ENCODE measurements around the gene PTGES2. TPM values are rescaled to one million over a fixed set of nuclear protein-coding genes. Genes with fewer than 3 reads are reported as not detected.

The PTGES2 gene
- total RNA-seq, 2 donors from 2014 or later: 73.5 to 84.5 TPM

- Histone ChIP-seq H3K4me1 (ENCODE audit: control insufficient read depth, insufficient read depth, low read length) (peaks cover 26% of the 10 kb centered on the region), H3K4me3 (ENCODE audit: low read length) (no peak overlapping the region), H3K9me3 (ENCODE audit: control insufficient read depth, low read length) (no peaks in the 10 kb centered on the region), H3K9ac (ENCODE audit: extremely low read depth, low read length, poor library complexity, severe bottlenecking) (no peak overlapping the region), H3K36me3 (ENCODE audit: control insufficient read depth, insufficient read depth, low read length) (peaks cover 43% of the 10 kb centered on the region), H3K27ac (ENCODE audit: low read depth, low read length) (no peak overlapping the region), H3K27me3 (ENCODE audit: control insufficient read depth, insufficient read depth, low read length, poor library complexity, severe bottlenecking) (no peaks in the 10 kb centered on the region)
- 95% methylated on average over 10 of the region's 10 CpGs for WGBS, 2 experiments (ENCODE audit: insufficient coverage in 1 of 2, insufficient read length in 1 of 2)
- Mint-ChIP-seq H3K9me3 (no peaks in the 10 kb centered on the region), H3K36me3 (ENCODE audit: low read depth) (peaks cover 31% of the 10 kb centered on the region), H3K4me3 (no peak overlapping the region), H3K4me1 (peaks cover 19% of the 10 kb centered on the region), H3K27ac (peak overlapping the region; percentile 31), H3K27me3 (ENCODE audit: insufficient read depth) (no peaks in the 10 kb centered on the region)
- no peak for DNase-seq
- no peak for TF ChIP-seq CTCF (conservative IDR thresholded peaks at IDR 0.05)
These were observed 26.9 kb downstream of the PTGES2 start for GRCh38 chr9:128100581-128100980.

DNA sequence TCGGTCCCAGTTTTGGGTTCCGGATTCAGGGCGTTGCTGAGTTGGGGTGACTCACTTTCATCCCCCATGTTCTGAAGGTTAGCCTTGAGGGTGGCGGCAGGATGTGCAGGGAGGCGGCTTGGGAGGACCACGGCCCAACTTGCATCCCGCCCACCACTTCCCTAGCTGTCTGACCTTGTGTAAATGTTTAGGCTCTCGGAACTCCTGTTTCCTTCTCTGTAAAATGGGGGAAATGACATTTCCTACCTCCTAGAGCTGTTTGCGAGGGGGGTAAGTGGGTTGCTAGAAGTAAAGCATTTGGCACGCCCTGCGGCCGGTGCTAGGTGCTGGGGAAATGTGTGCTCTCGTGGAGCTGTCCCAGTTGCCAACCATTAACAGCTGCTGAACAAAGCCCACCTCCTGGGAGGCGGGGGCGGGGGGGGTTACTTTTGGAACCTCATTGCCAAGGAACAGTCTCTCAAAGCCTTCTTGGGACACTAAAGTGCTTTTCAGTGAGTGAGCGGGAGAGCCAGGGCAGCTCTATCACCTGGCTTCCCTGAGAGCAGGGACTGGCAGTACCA is 27.5 kb downstream of the PTGES2 start:
- Histone ChIP-seq H3K36me3 (ENCODE audit: control insufficient read depth, insufficient read depth, low read length) (peaks cover 39% of the 10 kb centered on the region), H3K27me3 (ENCODE audit: control insufficient read depth, insufficient read depth, low read length, poor library complexity, severe bottlenecking) (no peaks in the 10 kb centered on the region), H3K9me3 (ENCODE audit: control insufficient read depth, low read length) (no peaks in the 10 kb centered on the region), H3K27ac (ENCODE audit: low read depth, low read length) (no peak overlapping the region), H3K4me3 (ENCODE audit: low read length) (no peak overlapping the region), H3K4me1 (ENCODE audit: control insufficient read depth, insufficient read depth, low read length) (peaks cover 26% of the 10 kb centered on the region), H3K9ac (ENCODE audit: extremely low read depth, low read length, poor library complexity, severe bottlenecking) (no peak overlapping the region)
- H3K9me3 Mint-ChIP-seq: no peaks in the 10 kb centered on the region
- peak overlapping the region; percentile 68 for H3K4me3 Mint-ChIP-seq
- H3K4me1 Mint-ChIP-seq: peaks cover 19% of the 10 kb centered on the region
- peaks cover 31% of the 10 kb centered on the region for H3K36me3 Mint-ChIP-seq (ENCODE audit: low read depth)
- H3K27ac Mint-ChIP-seq: peak overlapping the region; percentile 100
- 92 to 93% methylated on average over 12 to 16 of the region's 16 CpGs for WGBS, 2 experiments (ENCODE audit: insufficient coverage in 1 of 2, insufficient read length in 1 of 2)
- H3K27me3 Mint-ChIP-seq (ENCODE audit: insufficient read depth): no peaks in the 10 kb centered on the region
- TF ChIP-seq CTCF (conservative IDR thresholded peaks at IDR 0.05): no peak
- no peak for DNase-seq

DNA sequence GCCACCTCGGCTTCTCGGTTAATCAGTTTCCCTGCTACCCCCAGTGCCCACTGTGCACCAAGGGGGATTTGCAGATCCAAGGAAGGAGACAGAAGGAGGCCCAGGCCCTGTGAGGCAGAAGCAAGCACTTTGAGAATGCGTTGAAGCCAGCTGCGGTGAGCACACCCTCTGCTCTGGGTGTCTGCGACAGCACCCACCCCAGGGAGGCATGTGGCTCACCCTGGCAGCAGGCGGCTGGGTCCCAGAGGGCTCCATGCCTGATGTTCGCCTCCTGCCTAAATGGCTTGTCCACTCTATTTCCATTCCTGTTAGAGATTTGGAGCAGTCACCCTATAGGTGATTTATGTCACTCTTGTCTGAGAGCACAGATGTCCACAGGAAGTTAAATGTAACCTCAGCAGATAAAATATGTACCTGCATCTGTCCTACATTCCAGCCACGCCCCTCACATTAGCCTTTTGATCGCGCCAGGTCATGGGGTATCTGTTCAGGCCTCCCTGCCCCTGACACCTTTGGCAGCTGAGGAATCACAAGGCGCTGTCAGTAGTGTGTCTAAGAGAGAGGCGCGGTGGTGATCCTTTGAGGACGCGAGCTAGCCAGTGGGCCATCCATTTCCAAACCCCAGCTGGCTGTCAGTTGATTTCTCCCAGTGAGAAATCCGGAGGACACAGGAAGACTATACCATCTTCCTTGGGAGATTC is 28.1 kb downstream of the PTGES2 start:
- H3K4me1 ChIP-seq (ENCODE audit: control insufficient read depth, insufficient read depth, low read length): peaks cover 26% of the 10 kb centered on the region
- peak overlapping the region; percentile 81 for H3K4me3 ChIP-seq (ENCODE audit: low read length)
- peak overlapping the region; percentile 99 for H3K27ac ChIP-seq (ENCODE audit: low read depth, low read length)
- H3K9ac ChIP-seq (ENCODE audit: extremely low read depth, low read length, poor library complexity, severe bottlenecking): peak overlapping the region; percentile 89
- peak overlapping the region; percentile 68 for H3K4me3 Mint-ChIP-seq
- H3K36me3 Mint-ChIP-seq (ENCODE audit: low read depth): peaks cover 32% of the 10 kb centered on the region
- no peak for TF ChIP-seq CTCF (conservative IDR thresholded peaks at IDR 0.05)
- peaks cover 19% of the 10 kb centered on the region for H3K4me1 Mint-ChIP-seq
- no peak for DNase-seq
- no peaks in the 10 kb centered on the region for H3K27me3 ChIP-seq (ENCODE audit: control insufficient read depth, insufficient read depth, low read length, poor library complexity, severe bottlenecking)
- peak overlapping the region; percentile 100 for H3K27ac Mint-ChIP-seq
- H3K9me3 ChIP-seq (ENCODE audit: control insufficient read depth, low read length): no peaks in the 10 kb centered on the region
- no peaks in the 10 kb centered on the region for H3K27me3 Mint-ChIP-seq (ENCODE audit: insufficient read depth)
- peaks cover 38% of the 10 kb centered on the region for H3K36me3 ChIP-seq (ENCODE audit: control insufficient read depth, insufficient read depth, low read length)
- WGBS, 2 experiments (ENCODE audit: insufficient coverage in 1 of 2, insufficient read length in 1 of 2): 79 to 81% methylated on average over 15 to 16 of the region's 16 CpGs
- no peaks in the 10 kb centered on the region for H3K9me3 Mint-ChIP-seq

Data from endodermal cell (in vitro differentiated cells).